DOHH2 (cell line): ENCODE measurements around the gene TRPM2.

Source experiments
- EZH2phosphoT487 ChIP-seq: fragments of 200-600 bp; sonication (generic); IDR thresholded peaks from 2 replicates; pipeline ENCODE4 v1.6.1; 2017; ENCODE audit warnings: borderline replicate concordance, mild to moderate bottlenecking, antibody characterized with exemption, low read length, moderate library complexity, mixed read lengths
- TF ChIP-seq, protein P1 (sequence below): fragments of 200-600 bp; sonication (generic); IDR thresholded peaks from one replicate; pipeline ENCODE4 v1.5.1; 2014; ENCODE audit warnings: antibody characterized with exemption, mild to moderate bottlenecking, low read depth, low read length; ENCODE audit not compliant: poor library complexity, severe bottlenecking

DNA sequence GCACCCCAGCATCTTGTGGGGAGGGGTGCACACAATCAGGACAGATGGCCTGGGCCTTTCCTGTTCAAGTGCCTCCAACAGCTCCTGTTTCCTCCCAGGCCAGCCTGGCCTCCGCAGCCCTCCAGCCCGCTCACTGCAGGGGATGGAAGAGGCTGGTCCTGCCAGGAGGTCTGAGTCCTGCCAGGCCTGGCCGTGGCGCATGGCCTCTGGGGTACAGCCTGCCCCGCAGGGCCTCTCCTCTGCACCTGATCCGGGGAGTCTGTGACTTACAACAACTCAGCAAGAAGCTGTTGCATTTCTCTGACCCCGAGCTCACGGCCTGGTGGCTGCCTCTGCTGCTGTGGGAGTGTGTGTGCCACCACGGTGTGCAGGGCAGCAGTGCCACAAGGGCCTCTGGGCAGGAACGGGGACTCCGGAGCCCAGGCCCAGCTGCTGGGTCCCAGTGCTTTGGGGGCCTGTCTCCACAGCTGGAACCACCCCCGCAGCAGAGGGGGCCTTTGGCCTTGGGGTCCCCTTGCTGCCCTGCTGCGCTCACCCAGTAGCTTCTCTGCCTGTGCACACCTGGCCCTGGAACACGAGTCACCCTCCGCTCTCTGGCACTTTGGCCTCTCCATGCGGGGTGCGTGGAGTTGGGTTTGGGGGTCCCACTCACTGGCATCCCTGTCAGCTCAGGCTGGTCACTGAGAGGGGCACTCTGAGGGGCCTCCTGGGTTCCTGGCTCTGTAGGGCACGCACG lies 84.4 kb downstream of the TRPM2 start:
- TF ChIP-seq, protein P1, sequence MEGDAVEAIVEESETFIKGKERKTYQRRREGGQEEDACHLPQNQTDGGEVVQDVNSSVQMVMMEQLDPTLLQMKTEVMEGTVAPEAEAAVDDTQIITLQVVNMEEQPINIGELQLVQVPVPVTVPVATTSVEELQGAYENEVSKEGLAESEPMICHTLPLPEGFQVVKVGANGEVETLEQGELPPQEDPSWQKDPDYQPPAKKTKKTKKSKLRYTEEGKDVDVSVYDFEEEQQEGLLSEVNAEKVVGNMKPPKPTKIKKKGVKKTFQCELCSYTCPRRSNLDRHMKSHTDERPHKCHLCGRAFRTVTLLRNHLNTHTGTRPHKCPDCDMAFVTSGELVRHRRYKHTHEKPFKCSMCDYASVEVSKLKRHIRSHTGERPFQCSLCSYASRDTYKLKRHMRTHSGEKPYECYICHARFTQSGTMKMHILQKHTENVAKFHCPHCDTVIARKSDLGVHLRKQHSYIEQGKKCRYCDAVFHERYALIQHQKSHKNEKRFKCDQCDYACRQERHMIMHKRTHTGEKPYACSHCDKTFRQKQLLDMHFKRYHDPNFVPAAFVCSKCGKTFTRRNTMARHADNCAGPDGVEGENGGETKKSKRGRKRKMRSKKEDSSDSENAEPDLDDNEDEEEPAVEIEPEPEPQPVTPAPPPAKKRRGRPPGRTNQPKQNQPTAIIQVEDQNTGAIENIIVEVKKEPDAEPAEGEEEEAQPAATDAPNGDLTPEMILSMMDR: no peak
- TF ChIP-seq EZH2phosphoT487: no peak
